ENCODE measurements around the gene CYB5D1.

Gene CYB5D1

DNA sequence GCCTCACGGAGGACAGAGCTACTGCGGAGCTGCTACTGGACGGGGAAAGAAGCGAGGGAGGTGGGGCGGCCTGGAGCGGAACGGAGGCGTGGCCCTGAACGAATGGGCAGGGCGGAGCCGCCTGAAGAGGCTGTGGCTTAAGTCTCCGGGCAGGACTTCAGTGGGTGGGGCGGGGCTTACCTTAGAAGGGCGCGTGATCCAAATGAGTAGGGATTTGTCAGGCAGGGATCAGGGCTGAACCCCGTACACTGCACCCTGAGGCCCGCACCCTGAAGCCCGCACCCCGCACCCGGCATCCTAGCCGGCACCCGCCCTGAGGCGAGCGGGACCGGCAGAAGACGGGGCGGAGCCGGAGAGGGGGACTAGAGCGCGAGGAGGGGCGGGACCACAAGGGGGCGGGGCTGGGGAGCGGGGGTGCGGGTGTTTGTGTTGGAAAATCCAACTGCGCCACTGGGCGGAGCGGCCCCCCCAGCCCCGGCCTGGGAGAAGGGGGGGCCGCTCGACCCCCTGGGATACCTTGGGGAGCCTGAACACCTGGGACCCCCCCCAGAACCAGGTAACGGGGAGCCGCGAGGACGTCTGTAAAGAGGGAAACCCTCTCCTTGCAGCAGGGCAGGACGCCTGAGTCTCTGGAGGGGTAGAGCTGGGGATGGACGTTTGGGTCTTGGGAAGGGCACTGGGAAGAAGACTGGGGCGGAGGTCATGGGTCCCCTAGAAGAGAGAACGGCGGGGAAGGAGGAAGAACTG, 23.8 kb upstream of the CYB5D1 start, which contains the start of gene KDM6B:
TSS of gene KDM6B (plus strand) at position 423 of the 747 bp plus-strand sequence. CDS start 11,338 bp downstream, outside the sequence.
- DNase-seq (ENCODE audit: low read depth), result peak; percentile 89

DNA sequence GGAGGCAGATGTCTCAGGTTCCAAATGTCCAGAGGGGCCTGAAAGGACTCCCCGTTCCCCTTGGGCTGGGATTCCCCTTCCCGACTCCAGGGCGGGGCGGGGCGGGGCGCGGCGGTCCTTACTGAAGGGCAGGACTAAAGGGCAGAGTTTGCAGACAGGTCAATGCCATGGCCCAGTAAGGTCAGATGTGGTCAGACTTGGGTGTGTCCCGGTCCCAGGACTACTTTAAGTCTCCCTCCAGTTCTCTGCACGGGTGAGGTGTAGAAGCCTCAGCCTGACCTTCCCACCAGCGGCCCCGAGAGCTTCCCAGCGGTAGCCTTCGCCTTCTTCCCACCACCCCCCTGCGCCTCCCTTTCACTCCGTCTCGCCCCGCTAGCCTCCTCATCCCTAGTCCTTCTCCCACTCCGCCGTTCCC, 23.3 kb upstream of the CYB5D1 start:
- DNase-seq (ENCODE audit: low read depth), result no peak

DNA sequence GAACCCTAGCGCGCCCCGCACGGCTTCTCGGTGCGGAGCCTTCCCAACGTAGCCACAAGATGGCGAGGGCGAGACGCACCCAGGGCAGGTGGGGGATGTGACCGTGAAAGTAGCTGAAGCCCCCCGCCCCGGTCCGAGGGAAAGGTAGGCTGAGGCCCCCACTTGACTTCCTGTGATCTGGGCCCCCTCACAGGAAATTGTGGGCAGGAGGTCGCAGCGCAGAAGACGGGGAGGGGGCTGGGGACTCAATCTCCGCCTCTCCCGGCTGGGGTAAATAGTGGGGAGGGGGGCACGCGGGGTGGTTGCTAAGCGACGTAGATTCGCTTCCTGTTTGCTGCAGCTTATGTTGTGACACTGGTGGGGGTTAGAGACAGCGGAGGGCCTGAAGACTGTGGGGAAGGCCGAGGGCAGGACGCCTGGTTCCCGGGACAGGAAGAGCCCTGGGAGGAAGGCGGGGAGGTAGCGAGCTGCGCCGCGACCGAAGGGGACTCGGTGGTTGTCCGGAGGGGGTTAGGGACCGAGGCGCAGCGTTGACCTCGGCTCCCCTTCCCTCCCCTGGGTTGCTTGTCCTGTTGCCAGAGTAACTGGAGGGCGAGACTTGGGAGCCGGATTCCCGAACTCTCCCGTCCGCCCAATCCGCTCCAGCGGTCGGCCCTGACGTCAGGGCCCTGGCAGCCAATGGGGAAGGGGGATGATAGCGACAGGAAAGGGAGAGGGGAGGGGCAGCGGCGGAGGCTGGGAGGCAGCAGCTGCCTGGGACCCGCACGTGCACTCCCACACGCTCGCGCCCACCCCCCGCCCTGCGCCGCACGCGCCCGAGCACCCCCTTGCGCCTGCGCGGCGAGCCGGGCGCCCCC, 22.6 kb upstream of the CYB5D1 start:
- DNase-seq (ENCODE audit: low read depth), result peak; percentile 98

DNA sequence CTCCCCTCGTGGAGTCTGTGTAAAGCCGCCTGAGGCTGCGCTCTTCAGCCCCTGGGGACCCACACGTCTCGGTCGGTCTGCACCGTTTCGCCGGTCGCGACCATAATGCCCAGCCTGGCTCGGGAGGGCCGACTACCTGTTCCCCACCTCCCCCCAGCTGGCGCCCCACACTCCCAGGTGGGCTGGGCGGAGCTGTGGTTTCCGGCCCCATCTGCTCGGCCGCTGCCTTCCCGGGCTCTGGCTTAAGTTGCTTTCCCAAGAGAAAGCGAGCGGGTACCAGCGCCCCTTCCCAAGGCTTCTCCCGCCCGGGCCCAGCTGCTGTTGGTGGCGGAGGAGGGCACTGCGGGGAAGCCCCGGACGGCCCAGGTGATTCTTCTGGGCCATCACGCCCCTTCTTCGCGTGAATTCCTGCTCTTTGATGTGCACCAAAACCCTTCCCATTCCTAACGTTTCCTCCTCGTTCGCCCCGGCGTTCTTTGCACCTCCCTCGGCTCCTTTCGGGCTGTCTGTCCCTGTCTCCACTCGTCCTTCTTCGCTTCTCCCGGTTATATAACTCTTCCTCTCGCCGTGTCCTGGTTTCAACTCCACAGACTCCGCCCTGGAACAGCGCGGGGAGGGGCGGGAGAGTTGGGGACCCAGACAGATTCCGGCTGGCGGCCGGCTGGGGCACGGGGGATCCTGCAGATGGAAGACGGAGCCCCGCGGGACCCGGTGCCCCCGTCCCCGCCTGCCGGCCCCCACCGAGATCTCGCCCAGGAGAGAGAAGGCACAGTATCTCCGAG, 21.8 kb upstream of the CYB5D1 start:
- DNase-seq (ENCODE audit: low read depth), result peak; percentile 64

DNA sequence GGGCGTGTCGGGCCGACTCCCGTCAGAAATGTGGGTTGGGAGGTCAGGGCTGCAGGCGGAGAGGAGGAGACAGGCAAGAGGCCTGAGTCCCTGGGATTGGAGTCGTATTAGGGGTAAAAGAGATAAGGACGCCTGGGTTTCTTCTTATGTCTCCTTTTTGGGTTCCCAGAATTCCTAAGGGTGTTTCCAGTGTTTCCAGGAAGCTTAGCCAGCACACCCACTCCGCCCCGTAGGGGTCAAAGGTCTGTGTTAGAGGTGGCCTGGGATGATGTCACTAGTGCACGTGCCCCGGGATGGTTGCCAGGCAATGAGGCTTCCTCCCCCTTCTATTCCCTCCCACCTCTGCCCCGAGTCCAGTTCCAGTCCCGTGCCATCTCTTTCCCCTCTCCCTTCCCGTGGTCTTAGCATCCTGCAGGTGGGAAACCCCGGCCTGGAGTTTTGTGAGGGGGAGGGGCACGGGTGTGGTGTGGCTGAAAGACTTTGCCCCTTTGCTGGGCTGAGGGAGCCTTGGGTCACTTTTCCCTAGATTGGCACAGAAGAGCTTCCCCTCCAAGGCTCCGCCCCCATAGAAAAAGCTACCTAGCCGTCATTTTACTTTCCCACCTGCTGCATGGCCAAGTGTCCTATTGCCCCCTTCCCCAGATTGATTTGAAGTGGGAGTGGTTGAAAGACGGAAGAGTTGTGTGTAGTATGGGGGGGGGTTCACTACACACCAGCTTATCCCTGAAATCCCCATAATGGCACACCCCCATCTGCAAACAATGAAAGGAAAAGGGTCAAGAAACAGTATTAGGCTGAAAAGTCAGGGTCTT, 21.0 kb upstream of the CYB5D1 start:
- peak; percentile 97 for DNase-seq (ENCODE audit: low read depth)

DNA sequence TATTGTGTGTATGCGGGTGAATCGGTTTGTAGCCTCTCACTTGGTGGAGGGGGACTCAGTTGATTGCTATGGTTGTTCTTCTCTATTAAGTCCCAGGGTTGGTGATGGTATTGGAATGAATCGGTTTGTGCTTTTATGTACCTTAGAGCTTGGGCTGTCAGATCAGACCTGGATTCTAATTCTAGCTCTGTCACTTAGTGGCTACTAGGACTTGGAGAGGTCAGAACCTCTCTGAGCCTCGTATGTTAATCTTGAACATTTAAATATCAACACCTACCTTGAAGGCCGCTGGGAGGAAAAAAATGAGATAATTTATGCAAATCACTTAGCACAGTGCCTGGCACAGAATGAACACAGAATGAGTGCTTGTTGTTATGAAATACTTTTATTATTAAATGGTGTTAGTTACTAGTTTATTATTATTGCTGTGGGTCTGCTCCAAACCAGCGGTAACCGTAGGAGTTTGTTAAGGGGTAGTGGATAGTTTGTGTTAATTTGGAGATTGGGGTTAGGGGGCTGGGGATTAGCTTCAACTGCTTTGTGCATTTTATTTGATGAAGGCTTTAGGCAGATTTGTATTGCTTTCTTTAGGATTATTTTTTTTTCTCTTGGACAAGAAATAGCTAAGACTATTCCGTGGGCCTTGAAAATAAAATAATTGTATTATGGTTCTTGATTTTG, 20.3 kb upstream of the CYB5D1 start:
- no peak for DNase-seq (ENCODE audit: low read depth)

DNA sequence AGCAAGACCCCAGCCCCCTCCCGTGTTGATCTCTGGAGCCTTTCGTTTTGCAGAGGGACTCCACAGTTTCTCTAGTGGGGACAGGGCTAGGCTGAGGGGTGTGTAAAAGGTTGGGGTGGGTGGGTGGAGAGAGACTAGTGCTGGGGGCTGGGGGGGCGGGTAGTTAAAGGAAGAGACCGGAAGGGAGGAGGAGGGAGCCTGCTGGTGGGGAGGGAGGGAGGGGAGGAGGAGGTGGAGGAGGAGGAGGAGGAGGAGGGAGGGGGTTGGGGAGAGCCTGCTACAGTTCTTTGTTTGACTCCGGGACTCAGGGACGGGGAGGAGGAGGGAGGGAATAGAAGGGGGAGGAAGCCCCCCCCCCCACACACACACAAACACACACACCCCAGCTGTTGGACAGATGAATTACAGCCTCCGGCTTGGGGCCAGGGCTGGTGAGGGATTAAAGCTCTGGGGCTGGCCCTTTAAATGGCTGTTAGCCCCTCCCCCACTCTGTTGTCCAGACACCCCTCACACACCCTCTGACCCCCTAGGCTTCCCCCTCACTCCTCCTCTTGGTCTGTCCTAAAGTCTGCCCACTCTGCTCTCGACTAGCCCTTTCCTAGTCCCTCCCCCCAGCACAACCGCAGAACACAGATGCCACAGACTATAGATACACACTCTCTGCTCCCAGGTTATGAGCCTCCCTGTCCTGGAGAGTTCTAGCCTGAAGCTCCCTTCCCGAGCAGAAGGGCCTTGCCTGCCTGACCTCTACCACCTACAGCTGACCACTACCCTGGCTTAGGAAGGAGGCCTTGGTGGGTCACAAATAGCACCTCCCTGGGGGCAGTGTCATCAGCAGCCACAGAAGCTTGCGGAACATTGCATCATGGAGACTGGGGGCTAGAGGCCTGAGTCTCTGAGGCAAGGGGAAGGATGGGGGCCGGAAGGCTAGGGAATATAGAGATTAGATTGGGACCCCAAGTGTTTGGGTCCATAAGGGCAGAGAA, 19.4 kb upstream of the CYB5D1 start:
- DNase-seq (ENCODE audit: low read depth), result peak; percentile 80

DNA sequence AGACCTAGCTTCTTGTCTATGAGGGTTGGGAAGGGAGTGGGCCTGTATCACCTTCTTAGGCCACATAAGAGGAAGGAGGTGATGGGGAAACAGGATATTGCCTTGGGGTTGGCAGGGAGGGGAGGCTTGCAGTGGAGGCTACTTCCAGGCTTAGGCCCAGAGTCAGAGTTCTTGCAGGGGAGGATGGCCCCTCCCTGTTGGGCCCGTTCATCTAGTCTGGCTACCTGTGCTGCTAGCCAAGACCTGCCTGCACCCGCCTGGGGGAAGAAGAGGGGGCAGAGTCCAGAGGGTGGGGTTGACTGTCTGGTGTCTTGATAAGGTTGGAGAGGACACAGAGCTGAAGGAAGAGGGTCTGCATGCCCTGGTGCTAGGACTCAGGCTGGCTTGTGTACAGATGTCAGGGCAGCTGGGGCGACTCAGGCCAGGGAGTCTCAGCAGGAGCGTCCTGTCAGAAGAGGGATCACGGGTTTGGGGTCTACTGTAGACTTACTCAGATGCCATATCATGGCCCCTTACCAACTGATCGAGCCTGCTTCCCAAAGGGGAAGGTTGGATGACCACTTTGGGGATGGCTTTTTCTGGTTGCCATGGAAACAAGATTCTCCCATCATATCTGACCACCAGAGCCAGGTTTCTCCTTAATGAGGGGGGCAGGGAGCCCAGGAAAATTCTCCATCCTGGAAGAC, 18.5 kb upstream of the CYB5D1 start:
- DNase-seq (ENCODE audit: low read depth), result no peak

DNA sequence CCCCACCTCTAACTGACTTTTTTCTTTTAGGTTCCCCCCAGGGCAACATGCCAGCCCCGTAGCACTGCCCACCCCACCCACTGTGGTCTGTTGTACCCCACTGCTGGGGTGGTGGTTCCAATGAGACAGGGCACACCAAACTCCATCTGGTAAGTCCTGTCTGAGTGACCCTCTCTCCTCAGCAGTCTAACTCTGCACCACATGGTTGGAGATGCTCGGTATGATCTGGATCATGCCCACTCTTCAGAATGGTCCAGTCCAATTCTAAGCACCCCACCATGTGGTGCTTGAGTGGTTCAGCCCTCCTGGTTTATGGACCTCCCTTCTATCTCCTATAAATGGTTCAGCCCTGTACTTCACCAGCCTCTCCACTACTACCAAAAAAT, 17.9 kb upstream of the CYB5D1 start:
- DNase-seq (ENCODE audit: low read depth), result peak; percentile 36

DNA sequence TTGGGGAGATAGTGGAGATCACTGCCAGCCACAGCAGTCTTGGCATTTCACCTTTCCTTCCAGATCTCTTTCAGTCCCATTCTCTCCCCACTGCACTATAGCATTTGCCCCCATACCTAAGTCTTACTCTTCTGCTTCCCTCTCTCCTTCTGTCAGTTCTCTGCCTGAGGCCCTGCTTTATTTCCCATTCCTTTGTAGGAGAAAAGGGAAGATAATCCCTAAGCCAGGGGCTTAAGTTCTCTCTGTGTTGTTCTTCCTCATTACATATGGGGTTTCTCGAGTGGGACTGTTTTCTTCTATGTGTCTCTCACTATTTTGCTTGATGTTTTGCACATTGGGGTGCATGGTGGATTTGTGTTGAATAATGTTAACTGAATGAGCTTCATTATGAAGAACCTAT, 17.4 kb upstream of the CYB5D1 start:
- DNase-seq (ENCODE audit: low read depth), result no peak

DNA sequence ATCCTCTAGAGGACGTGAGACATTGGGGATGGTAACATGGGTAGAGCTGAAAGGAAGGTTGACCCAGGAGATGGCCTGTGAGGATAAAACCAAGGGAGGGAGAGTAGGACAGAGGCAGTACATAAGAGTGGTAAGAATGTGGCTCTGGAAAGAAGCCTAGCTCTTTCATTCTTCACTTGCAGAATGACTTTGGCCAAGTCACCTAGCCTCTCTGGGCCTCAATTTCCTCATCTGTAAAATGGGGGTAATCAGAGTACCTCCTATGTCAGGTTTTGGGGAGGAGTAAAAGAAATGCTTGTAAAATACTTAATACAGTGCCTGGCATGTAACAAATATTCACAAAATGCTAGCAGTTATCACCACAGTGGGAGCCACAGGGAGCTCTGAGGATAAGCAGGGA, 16.9 kb upstream of the CYB5D1 start:
- no peak for DNase-seq (ENCODE audit: low read depth)

DNA sequence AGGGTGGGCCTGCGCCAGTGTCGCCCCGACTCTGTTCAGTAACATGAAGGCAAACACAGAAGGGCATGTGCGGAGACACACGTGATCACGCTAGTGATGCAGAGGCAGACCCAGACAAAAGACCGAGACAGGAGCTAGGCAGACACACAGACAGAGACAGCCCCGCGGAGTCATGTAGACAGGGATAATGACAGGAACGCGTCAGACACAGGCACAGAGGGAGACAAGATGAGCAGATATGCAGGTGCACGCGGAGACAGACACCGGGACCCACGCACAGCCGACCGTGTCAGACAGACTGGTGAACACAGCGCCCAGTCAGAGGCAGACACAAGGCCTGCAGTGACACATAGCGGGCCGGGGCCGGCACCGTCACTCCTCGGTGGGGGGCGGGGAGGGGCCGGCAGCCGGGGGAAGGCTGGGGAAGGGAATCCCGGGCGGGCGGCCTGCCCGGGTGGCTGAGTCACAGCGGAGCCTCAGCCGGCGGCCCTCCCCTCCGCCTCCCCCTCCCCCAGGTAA, 16.3 kb upstream of the CYB5D1 start:
- peak; percentile 85 for DNase-seq (ENCODE audit: low read depth)

DNA sequence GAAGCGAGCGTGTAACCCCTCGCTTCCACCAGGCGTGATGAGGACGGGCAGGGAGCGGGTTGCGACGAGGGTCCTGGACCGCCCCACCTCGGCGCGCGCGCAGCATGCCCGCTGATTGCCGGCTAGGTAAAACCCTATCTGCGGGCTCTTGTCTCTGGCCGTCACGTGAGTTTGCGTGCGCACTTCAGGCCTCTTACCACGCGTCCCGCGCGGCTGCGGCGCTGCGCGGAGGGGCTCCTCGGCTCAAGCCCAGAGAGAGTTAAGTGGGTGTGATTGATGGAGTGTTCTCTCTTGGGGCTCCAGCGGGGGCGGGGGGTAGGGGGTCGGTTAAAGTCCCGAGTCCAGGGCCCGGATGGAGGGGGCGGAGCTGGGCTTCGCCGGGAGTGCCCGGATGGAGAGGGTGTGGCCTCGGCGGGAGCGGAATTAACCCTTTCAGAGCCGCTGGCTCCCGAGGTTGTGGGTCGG, 15.9 kb upstream of the CYB5D1 start:
- peak; percentile 80 for DNase-seq (ENCODE audit: low read depth)

DNA sequence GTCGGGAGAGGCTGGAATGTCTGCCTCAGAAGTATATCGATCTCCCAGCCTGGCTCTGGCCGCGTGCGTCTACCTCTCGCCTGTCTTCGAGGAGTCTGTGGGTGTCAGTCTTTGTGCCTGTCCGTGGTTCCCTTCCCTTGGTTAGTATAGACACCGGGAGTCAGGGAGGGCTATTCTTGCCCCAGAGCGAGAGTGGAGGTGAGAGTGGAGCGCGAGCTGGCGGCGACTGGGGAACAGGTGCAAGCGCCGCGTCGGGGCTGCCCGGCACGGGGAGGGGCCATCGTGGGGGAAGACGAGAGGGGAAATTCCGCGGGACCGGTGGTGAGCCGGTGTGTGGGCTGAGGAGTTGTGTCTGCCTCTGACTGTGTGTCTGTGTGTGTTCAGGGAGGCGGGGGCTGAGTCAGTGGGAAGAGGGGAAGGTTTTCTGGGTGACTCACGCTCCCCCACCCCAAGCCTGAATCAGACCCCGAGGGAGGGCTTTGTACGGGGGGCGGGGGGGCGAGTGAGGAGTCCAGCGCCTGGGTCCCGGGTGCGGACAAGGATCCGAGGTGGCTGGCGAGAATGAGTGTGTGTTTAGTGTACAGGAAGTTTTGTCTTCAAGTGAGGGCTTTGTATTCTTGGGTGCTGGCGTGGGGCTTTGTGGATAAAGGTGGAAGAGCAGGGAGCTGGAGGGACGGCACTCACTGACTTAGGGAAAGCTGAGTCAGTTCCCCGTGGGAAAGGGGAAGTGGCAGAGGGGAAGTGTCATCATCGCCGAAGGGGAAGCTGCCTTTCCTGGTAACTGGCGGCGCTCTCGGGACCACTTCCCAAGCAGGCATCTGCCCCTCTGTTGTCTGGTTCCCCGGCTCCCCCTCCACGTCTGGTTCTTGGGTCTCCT, 15.2 kb upstream of the CYB5D1 start:
- DNase-seq (ENCODE audit: low read depth), result peak; percentile 97

DNA sequence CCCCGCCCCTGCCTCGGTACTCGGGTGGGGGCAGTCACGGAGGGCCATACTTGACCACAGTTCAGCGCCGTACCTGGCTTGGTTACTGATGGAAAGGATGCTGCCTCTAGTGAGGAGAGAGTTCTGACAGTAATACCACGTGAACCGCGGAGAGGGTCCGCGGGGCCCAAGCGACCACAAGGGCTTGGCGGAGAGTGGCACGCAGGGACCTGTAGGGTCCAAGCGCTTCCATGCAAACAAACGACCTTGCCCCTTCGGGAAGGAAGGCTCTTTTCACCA, 14.6 kb upstream of the CYB5D1 start:
- DNase-seq (ENCODE audit: low read depth), result no peak

DNA sequence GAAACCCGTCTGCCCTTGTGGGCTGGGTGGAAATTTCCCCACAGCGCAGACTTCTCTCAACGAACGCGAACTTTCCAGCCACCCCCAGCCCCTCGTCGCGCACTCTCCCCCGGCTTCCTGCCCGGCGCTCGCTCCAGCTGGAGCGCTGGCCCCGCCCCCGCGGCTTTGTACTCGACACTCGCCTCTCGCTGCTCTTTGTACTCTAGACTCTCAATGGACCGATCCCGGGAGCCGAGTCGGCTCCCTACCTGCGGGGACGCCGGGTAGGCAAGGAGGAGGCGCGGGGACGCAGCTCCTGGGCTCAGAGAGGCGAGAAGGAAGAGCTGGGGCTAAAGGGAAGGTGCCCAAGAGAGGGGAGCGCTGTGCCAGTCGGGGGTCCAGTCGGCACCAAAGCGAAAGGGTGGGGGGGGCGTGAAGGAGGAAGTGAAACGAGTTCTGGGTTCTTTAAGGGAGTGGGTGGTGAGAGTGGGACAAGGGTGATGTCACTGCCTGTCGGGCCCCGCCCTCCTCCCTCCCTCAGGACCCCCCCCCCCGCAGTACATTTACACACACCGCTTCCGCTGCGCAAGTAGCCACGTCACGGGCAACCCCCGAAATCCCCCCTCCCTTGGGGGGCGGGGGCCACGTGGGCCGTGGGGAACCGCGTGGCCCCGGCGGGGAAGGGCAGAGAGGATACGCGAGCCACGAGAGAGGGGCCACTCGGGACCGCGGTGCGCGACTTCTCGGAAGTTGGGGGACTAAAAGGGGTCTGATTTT, 14.1 kb upstream of the CYB5D1 start:
- peak; percentile 87 for DNase-seq (ENCODE audit: low read depth)

Data from amniotic epithelial cell (primary cell).